SK-N-SH (cell line): ENCODE data around the gene AP4E1. TPM values are rescaled to one million over a fixed set of nuclear protein-coding genes. Genes with fewer than 3 reads are reported as not detected.
A peak's percentile ranks its signal among the peaks of the same experiment; 100 is the strongest.

Experiments
- CTCF ChIA-PET: fragments of 300-600, 350-600 bp; formaldehyde crosslinking; extraction: SDS; loops from one replicate; lab custom pipeline; 2021; lab: Yijun Ruan, JAX
- POLR2A ChIA-PET: fragments of 350-600 bp; sonication (Branson Sonifier 250); formaldehyde crosslinking; extraction: SDS; loops from one replicate; lab custom pipeline; 2020; ENCODE audit warnings: antibody characterized with exemption, inconsistent platforms; lab: Yijun Ruan, JAX
- DNase-seq: peaks from one replicate; pipeline ENCODE4 v3.0.0; 2012
- H2AFZ ChIP-seq: fragments of 200-600 bp; sonication (generic); 2 replicates; pipeline ENCODE4 v1.8.1; 2016; ENCODE audit warnings: antibody characterized with exemption, mild to moderate bottlenecking, low read depth
- H3F3A ChIP-seq: fragments of 200-600 bp; sonication (generic); replicated peaks from 2 replicates; pipeline ENCODE3; 2016; ENCODE audit warnings: antibody characterized with exemption, mild to moderate bottlenecking; ENCODE audit not compliant: insufficient read depth
- H3K27ac ChIP-seq, 2 experiments: fragments of 200-500 bp in 1 of 2; fragments of 200-600 bp in 1 of 2; sonication (Bioruptor generic) in 1 of 2; sonication (generic), shearing (Covaris generic) in 1 of 2; 2 replicates each; pipeline versions ENCODE4 v1.5.1 to v1.6.1; 2014 to 2016; ENCODE audit warnings: low read depth in 2 of 2, inconsistent platforms in 1 of 2, low read length in 1 of 2, mild to moderate bottlenecking in 1 of 2, mixed read lengths in 1 of 2
- H3K27me3 ChIP-seq: fragments of 200-600 bp; sonication (generic), shearing (Covaris generic); 2 replicates; pipeline ENCODE4 v1.6.1; 2016; ENCODE audit warnings: mixed run types; ENCODE audit not compliant: insufficient read depth
- H3K36me3 ChIP-seq, 2 experiments: fragments of 200-500 bp in 1 of 2; fragments of 200-600 bp in 1 of 2; sonication (Bioruptor generic) in 1 of 2; sonication (generic) in 1 of 2; replicated peaks in 1 of 2; 2 replicates each; pipeline versions ENCODE3 to v1.5.1; 2014 to 2016; ENCODE audit warnings: low read length in 1 of 2, mild to moderate bottlenecking in 1 of 2; ENCODE audit not compliant: insufficient read depth in 2 of 2, control insufficient read depth in 1 of 2
- H3K4me1 ChIP-seq, 2 experiments: fragments of 200-500 bp in 1 of 2; fragments of 200-600 bp in 1 of 2; sonication (Bioruptor generic) in 1 of 2; sonication (generic), shearing (Covaris generic) in 1 of 2; 2 replicates each; pipeline versions ENCODE4 v1.5.1 to v1.6.1; 2014 to 2016; ENCODE audit warnings: low read depth in 1 of 2, low read length in 1 of 2, mixed run types in 1 of 2; ENCODE audit not compliant: insufficient read depth in 2 of 2, control insufficient read depth in 1 of 2
- H3K4me2 ChIP-seq: fragments of 200-600 bp; sonication (generic), shearing (Covaris generic); 2 replicates; pipeline ENCODE4 v1.6.1; 2017; ENCODE audit warnings: mixed run types
- H3K4me3 ChIP-seq, 2 experiments: fragments of 200-500 bp in 1 of 2; fragments of 200-600 bp in 1 of 2; sonication (Bioruptor generic) in 1 of 2; sonication (generic), shearing (Covaris generic) in 1 of 2; 2 replicates each; pipeline versions ENCODE4 v1.5.1 to v1.8.1; 2014 to 2016; ENCODE audit warnings: low read depth in 2 of 2, inconsistent platforms in 1 of 2, low read length in 1 of 2, mild to moderate bottlenecking in 1 of 2, mixed read lengths in 1 of 2, moderate library complexity in 1 of 2
- H3K79me2 ChIP-seq: fragments of 200-600 bp; sonication (generic); 2 replicates; pipeline ENCODE4 v1.8.1; 2017; ENCODE audit warnings: mild to moderate bottlenecking; ENCODE audit not compliant: insufficient read depth
- H3K9ac ChIP-seq: fragments of 200-600 bp; sonication (generic); 2 replicates; pipeline ENCODE4 v1.6.1; 2017; ENCODE audit warnings: mixed run types
- H3K9me2 ChIP-seq: fragments of 200-600 bp; sonication (generic); 2 replicates; pipeline ENCODE4 v1.6.1; 2017; ENCODE audit warnings: mixed run types
- H3K9me3 ChIP-seq: fragments of 200-600 bp; sonication (generic); 2 replicates; pipeline ENCODE4 v1.6.1; 2017; ENCODE audit warnings: mixed run types, mild to moderate bottlenecking, moderate library complexity
- H4K20me1 ChIP-seq: fragments of 200-600 bp; sonication (generic); 2 replicates; pipeline ENCODE4 v1.6.1; 2017; ENCODE audit warnings: mild to moderate bottlenecking, mixed run types; ENCODE audit not compliant: insufficient read depth
- EP300 ChIP-seq, 2 experiments: IDR thresholded peaks; 2 replicates each; pipeline versions ENCODE4 v1.4.0 to v1.6.1; 2012; ENCODE audit warnings: borderline replicate concordance in 1 of 2, low read depth in 1 of 2, low read length in 1 of 2
- JUND ChIP-seq: IDR thresholded peaks from 2 replicates; pipeline ENCODE4 v1.4.0; 2012
- NRF1 ChIP-seq: IDR thresholded peaks from 2 replicates; pipeline ENCODE4 v1.6.1; 2012; ENCODE audit warnings: low read depth, mild to moderate bottlenecking, low read length
- RCOR1 ChIP-seq: fragments of 150-350 bp; IDR thresholded peaks from 2 replicates; pipeline ENCODE4 v1.6.1; 2017; ENCODE audit warnings: antibody characterized with exemption, low read length
- REST ChIP-seq: IDR thresholded peaks from 2 replicates; pipeline ENCODE4 v1.6.1; 2012; ENCODE audit warnings: mild to moderate bottlenecking, low read depth, low read length, moderate library complexity
- RFX5 ChIP-seq: IDR thresholded peaks from 2 replicates; pipeline ENCODE4 v1.6.1; 2012; ENCODE audit warnings: mild to moderate bottlenecking, improper control_type of control experiment, low read length
- SIN3A ChIP-seq: IDR thresholded peaks from 2 replicates; pipeline ENCODE4 v1.6.1; 2012; ENCODE audit warnings: low read depth, mild to moderate bottlenecking, low read length, moderate library complexity, borderline replicate concordance
- TCF12 ChIP-seq: IDR thresholded peaks from 2 replicates; pipeline ENCODE4 v1.4.0; 2012
- USF1 ChIP-seq: IDR thresholded peaks from 2 replicates; pipeline ENCODE4 v1.4.0; 2012; ENCODE audit warnings: low read depth, borderline replicate concordance
- USF2 ChIP-seq: fragments of 150-350 bp; IDR thresholded peaks from 2 replicates; pipeline ENCODE4 v1.6.1; 2017; ENCODE audit warnings: antibody characterized with exemption, low read length, low read depth, borderline replicate concordance
- WGBS: methylation state at CpG from one replicate; pipeline ENCODE4 v1.1.6; 2017; ENCODE audit warnings: low lambda C conversion rate; 5-methylcytosine and 5-hydroxymethylcytosine counted together
- polyA plus RNA-seq, 3 experiments: library from polyadenylated mRNA; depleted of rRNA; stranded (reverse); fragments of >200 nt; gene quantifications; 2 replicates each; pipeline ENCODE4 v1.2.3, GENCODE V29; 2012

The AP4E1 gene
- polyA plus RNA-seq, 1 of the 3 experiments (the other 2 are of a cell fraction), result 1.6 TPM

GRCh38 chr15:50908209-50909009, at the start of gene AP4E1 (continued):
- peak; percentile 66; the same call in 1 of the 2 replicates for TF ChIP-seq REST
- no peak for TF ChIP-seq NRF1
- TF ChIP-seq JUND, result no peak
- TF ChIP-seq RCOR1, result peak; percentile 65; the same call in 1 of the 2 replicates
- no peak for TF ChIP-seq USF2
- no peak for TF ChIP-seq RFX5
- TF ChIP-seq SIN3A, result peak; percentile 92; the same call in 1 of the 2 replicates

DNA sequence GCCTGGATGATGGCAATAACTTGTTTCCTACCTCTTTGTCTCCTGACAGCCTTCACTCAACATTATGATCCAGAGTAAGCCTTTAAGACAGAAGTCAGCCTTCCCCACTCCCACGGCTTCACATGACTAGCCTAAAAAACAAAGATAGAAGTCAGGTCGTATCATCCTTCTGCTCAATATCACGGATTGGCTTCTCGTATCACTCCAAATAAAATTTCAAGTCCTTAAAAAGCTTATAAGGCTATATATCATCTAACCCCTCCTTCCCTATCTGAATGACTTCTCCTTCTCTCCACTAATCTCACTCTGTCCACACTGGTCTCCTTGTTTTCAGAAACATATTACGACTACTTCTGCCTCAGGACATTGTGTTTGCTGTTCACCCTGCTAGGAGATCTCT, 47.7 kb upstream of the AP4E1 start:
- H3K79me2 ChIP-seq, result no peaks in the 10 kb centered on the region
- no peak for DNase-seq
- no peaks in the 10 kb centered on the region for H3K9me3 ChIP-seq
- H3K4me2 ChIP-seq, result no peak overlapping the region
- no peaks in the 10 kb centered on the region for H3K9me2 ChIP-seq
- no peak overlapping the region for H3K9ac ChIP-seq
- POLR2A ChIA-PET, result no interaction called here
- H2AFZ ChIP-seq, result no peak overlapping the region
- no peaks in the 10 kb centered on the region for H3K36me3 ChIP-seq
- H3K27me3 ChIP-seq, result no peaks in the 10 kb centered on the region
- H3K27ac ChIP-seq, result no peak overlapping the region
- no peaks in the 10 kb centered on the region for H3F3A ChIP-seq
- WGBS, result 73% methylated on average over 5 of the region's 5 CpGs
- no peaks in the 10 kb centered on the region for H4K20me1 ChIP-seq
- no peak overlapping the region for H3K4me3 ChIP-seq
- TF ChIP-seq RCOR1 (no peak), USF1 (no peak), EP300 (IDR thresholded peaks at IDR 0.05; ENCODE audit: borderline replicate concordance in 1 of 2, low read depth in 1 of 2, low read length in 1 of 2) (no peak), TCF12 (no peak)
- TF ChIP-seq, all 33 proteins: peak for 0
- 0 out of 4 replicates have a peak, but pooled peaks cover 0 to 7% of the 10 kb centered on the region in 2 experiments for H3K4me1 ChIP-seq
- CTCF ChIA-PET, result interaction anchor here (2.2 kb wide), 1 partner anchor 16 kb away, joined by 9 read pairs; no protein-coding TSS in a partner anchor
